Testis (tissue), 3 donors: Measurements from ENCODE around the gene LSM11. TPM values are rescaled to one million over a fixed set of nuclear protein-coding genes. Genes with fewer than 3 reads are reported as not detected.

ENCODE experiments used
- DNase-seq: peaks from one replicate; pipeline ENCODE4 v3.0.0-alpha.2; 2019
- H3K27ac ChIP-seq, 2 donors: fragments of 200-600 bp; sonication (generic); one replicate each; pipeline ENCODE4 v1.5.1; 2019
- H3K27me3 ChIP-seq: fragments of 200-600 bp; sonication (generic); one replicate; pipeline ENCODE4 v1.5.1; 2019
- H3K36me3 ChIP-seq: fragments of 200-600 bp; sonication (generic); one replicate; pipeline ENCODE4 v1.5.1; 2017; ENCODE audit warnings: low read depth; ENCODE audit errors: missing control alignments
- H3K4me1 ChIP-seq: fragments of 200-600 bp; sonication (generic); one replicate; pipeline ENCODE4 v1.5.1; 2019
- H3K4me3 ChIP-seq, 2 donors: fragments of 200-600 bp; sonication (generic); one replicate each; pipeline ENCODE4 v1.5.1; 2017 to 2019
- H3K9me3 ChIP-seq: fragments of 200-600 bp; sonication (generic); one replicate; pipeline ENCODE4 v1.5.1; 2017
- CTCF ChIP-seq, 3 experiments: fragments of 450-650 bp in 2 of 3; fragments of 200-600 bp in 1 of 3; sonication (generic) in 1 of 3; IDR thresholded peaks; one replicate each; pipeline ENCODE4 v1.5.1; 2016 to 2019; ENCODE audit warnings: antibody characterized with exemption in 3 of 3, mild to moderate bottlenecking in 2 of 3, moderate library complexity in 1 of 3
- POLR2A ChIP-seq: fragments of 450-650 bp; IDR thresholded peaks from one replicate; pipeline ENCODE4 v1.6.1; 2017; ENCODE audit warnings: antibody characterized with exemption, mild to moderate bottlenecking, moderate library complexity
- WGBS, 2 donors: methylation state at CpG; one replicate each; pipeline ENCODE4 v1.1.5; 2018; 5-methylcytosine and 5-hydroxymethylcytosine counted together
- intact Hi-C: fragments of 100-400 bp; cut with DNase I; formaldehyde crosslinking; loops from one replicate; pipeline ENCODE4 v1.15.1; 2023; ENCODE audit warnings: low total_unique reads
- polyA plus RNA-seq: library from polyadenylated mRNA; stranded (reverse); fragments of 350-450 nt; fragmentation: Illumina TruSeq; extraction: RNeasy Lipid Tissue Mini Kit (QIAGEN cat#74804); gene quantifications from one replicate; pipeline ENCODE4 v1.2.3, GENCODE V29; 2014; ENCODE audit warnings: low read depth, low replicate concordance; ENCODE audit not compliant: insufficient read depth
- total RNA-seq, 2 donors: library from RNA; depleted of rRNA; stranded (reverse); fragments of >200 nt; gene quantifications; one replicate each; pipeline ENCODE4 v1.2.3, GENCODE V29; 2016

Gene LSM11
- total and polyA plus RNA-seq, 3 donors from 2014 or later, result 7.7 to 9.8 (median 9.5) TPM

- H3K27me3 ChIP-seq, result no peaks in the 10 kb centered on the region
- no peaks in the 10 kb centered on the region for H3K36me3 ChIP-seq
- H3K9me3 ChIP-seq, result no peaks in the 10 kb centered on the region
- no peak for TF ChIP-seq CTCF (IDR thresholded peaks at IDR 0.05)
- no peak overlapping the region for H3K4me3 ChIP-seq
- H3K27ac ChIP-seq, result no peak overlapping the region
- no peaks in the 10 kb centered on the region for H3K4me1 ChIP-seq
- no peak for DNase-seq
- intact Hi-C loops, result no loop called here
Measured at GRCh38 chr5:157709346-157709745, 34.2 kb upstream of the LSM11 start.

GRCh38 chr5:157710431-157710830, 33.1 kb upstream of the LSM11 start:
- no peaks in the 10 kb centered on the region for H3K9me3 ChIP-seq
- 77 to 81% methylated on average over 3 of the region's 3 CpGs for whole genome bisulfite sequencing, 2 donors

GRCh38 chr5:157710882-157711281, 32.6 kb upstream of the LSM11 start:
- Histone ChIP-seq H3K4me1 (no peaks in the 10 kb centered on the region), H3K9me3 (no peaks in the 10 kb centered on the region), H3K27ac (no peak overlapping the region), H3K36me3 (no peaks in the 10 kb centered on the region), H3K27me3 (no peaks in the 10 kb centered on the region), H3K4me3 (no peak overlapping the region)
- TF ChIP-seq CTCF (IDR thresholded peaks at IDR 0.05) (no peak), POLR2A (no peak)
- DNase-seq, result no peak
- WGBS, 2 donors, result 61 to 77% methylated on average over 2 of the region's 2 CpGs
- intact Hi-C loops, result no loop called here

More at GRCh38 chr5:157710431-157710830, 33.1 kb upstream of the LSM11 start:
- Histone ChIP-seq H3K4me1 (no peaks in the 10 kb centered on the region), H3K27me3 (no peaks in the 10 kb centered on the region), H3K4me3 (no peak overlapping the region), H3K27ac (no peak overlapping the region), H3K36me3 (no peaks in the 10 kb centered on the region)
- intact Hi-C loops, result no loop called here
- no peak for DNase-seq
- TF ChIP-seq CTCF (IDR thresholded peaks at IDR 0.05) (no peak), POLR2A (no peak)

- DNase-seq, result no peak
- no peak for TF ChIP-seq CTCF (IDR thresholded peaks at IDR 0.05)
- no peak for TF ChIP-seq POLR2A
- Histone ChIP-seq H3K27me3 (no peaks in the 10 kb centered on the region), H3K9me3 (no peaks in the 10 kb centered on the region), H3K36me3 (no peaks in the 10 kb centered on the region), H3K4me3 (no peak overlapping the region), H3K27ac (no peak overlapping the region), H3K4me1 (no peaks in the 10 kb centered on the region)
- 93 to 95% methylated on average over 4 of the region's 4 CpGs for WGBS, 2 donors
- intact Hi-C loops, result no loop called here
Measured at GRCh38 chr5:157713830-157714595, 29.5 kb upstream of the LSM11 start.

- no peaks in the 10 kb centered on the region for H3K4me1 ChIP-seq
- H3K27me3 ChIP-seq, result no peaks in the 10 kb centered on the region
- TF ChIP-seq CTCF (IDR thresholded peaks at IDR 0.05) (no peak), POLR2A (no peak)
- no peak for DNase-seq
- no peaks in the 10 kb centered on the region for H3K9me3 ChIP-seq
- H3K27ac ChIP-seq, result no peak overlapping the region
- intact Hi-C loops, result no loop called here
- H3K36me3 ChIP-seq, result no peaks in the 10 kb centered on the region
- no peak overlapping the region for H3K4me3 ChIP-seq
Measured at GRCh38 chr5:157714596-157714864, 29.0 kb upstream of the LSM11 start.
